SK-N-SH (cell line): ENCODE measurements around the gene HNRNPA1.

Source experiments
- CHD2 ChIP-seq: fragments of 150-350 bp; IDR thresholded peaks from 2 replicates; pipeline ENCODE4 v1.6.1; 2018; ENCODE audit warnings: low read length; ENCODE audit not compliant: partially characterized antibody
- CTCF ChIP-seq: fragments of 200-600 bp; sonication (generic); IDR thresholded peaks from 2 replicates; pipeline ENCODE4 v1.6.1; 2017; ENCODE audit warnings: antibody characterized with exemption, mild to moderate bottlenecking, moderate library complexity
- GABPA ChIP-seq: IDR thresholded peaks from 2 replicates; pipeline ENCODE4 v1.4.0; 2012; ENCODE audit warnings: low read depth, mild to moderate bottlenecking
- GATA2 ChIP-seq: sonication (generic); formaldehyde crosslinking; IDR thresholded peaks from 2 replicates; pipeline ENCODE4 v1.5.0; 2020; ENCODE audit warnings: mild to moderate bottlenecking, missing genetic modification reagents
- RXRA ChIP-seq: IDR thresholded peaks from 2 replicates; pipeline ENCODE4 v1.4.0; 2012; ENCODE audit warnings: low read depth, mild to moderate bottlenecking, borderline replicate concordance
- SIN3A ChIP-seq: IDR thresholded peaks from 2 replicates; pipeline ENCODE4 v1.6.1; 2012; ENCODE audit warnings: low read depth, mild to moderate bottlenecking, low read length, moderate library complexity, borderline replicate concordance
- TAF1 ChIP-seq: IDR thresholded peaks from 2 replicates; pipeline ENCODE4 v1.6.1; 2012; ENCODE audit warnings: low read depth, mild to moderate bottlenecking, low read length, moderate library complexity, borderline replicate concordance
- TF ChIP-seq, protein P1 (sequence below): IDR thresholded peaks from 2 replicates; pipeline ENCODE4 v1.4.0; 2012; ENCODE audit warnings: low read depth

GRCh38 chr12:54276368-54276767, 4.2 kb upstream of the HNRNPA1 start:
- TF ChIP-seq CTCF = no peak
- no peak for TF ChIP-seq CHD2
- TF ChIP-seq RXRA = no peak
- no peak for TF ChIP-seq TAF1
- TF ChIP-seq GABPA = no peak
- TF ChIP-seq SIN3A = no peak
- TF ChIP-seq, protein P1, sequence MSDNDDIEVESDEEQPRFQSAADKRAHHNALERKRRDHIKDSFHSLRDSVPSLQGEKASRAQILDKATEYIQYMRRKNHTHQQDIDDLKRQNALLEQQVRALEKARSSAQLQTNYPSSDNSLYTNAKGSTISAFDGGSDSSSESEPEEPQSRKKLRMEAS = no peak
- no peak for TF ChIP-seq GATA2 (CRISPR knock-in tag)
